Naive thymus-derived CD4-positive, alpha-beta T cell (primary cell): ENCODE measurements around the gene MRPS2. TPM values are rescaled to one million over a fixed set of nuclear protein-coding genes. Genes with fewer than 3 reads are reported as not detected.
A peak's percentile ranks its signal among the peaks of the same experiment; 100 is the strongest.

ENCODE experiments used
- ATAC-seq: fragments of 150-1000 bp; cut with Tn5 transposase; 2 replicates; pipeline ENCODE4 v1.10.0; 2021; ENCODE audit warnings: mild to moderate bottlenecking, moderate library complexity
- CTCF ChIA-PET: fragments of 350-600 bp; sonication (Branson Sonifier 250); formaldehyde crosslinking; loops from one replicate; lab custom pipeline; 2021; ENCODE audit warnings: antibody characterized with exemption; lab: Charles Lee
- POLR2A ChIA-PET: fragments of 350-600 bp; sonication (Branson Sonifier 250); formaldehyde crosslinking; loops from one replicate; lab custom pipeline; 2021; ENCODE audit warnings: antibody characterized with exemption, inconsistent platforms; lab: Charles Lee
- DNase-seq, 9 donors: peaks; one replicate each; pipeline versions ENCODE4 v3.0.0 to v3.0.0-alpha.2; 2020 to 2022; ENCODE audit warnings: mixed read lengths in 1 of 9
- H3K27ac ChIP-seq: one replicate; pipeline ENCODE4 v1.7.0; 2013; ENCODE audit warnings: mild to moderate bottlenecking, low read depth, low read length, moderate library complexity
- H3K27me3 ChIP-seq, 2 donors: one replicate each; pipeline ENCODE4 v1.7.0; 2013; ENCODE audit warnings: low read length in 2 of 2, mild to moderate bottlenecking in 2 of 2, moderate library complexity in 2 of 2; ENCODE audit not compliant: control insufficient read depth in 2 of 2, insufficient read depth in 2 of 2
- H3K36me3 ChIP-seq, 3 experiments: 1 replicate in 2 of 3; 2 replicates in 1 of 3; pipeline ENCODE4 v1.7.0; 2013; ENCODE audit warnings: low read length in 3 of 3, mild to moderate bottlenecking in 3 of 3, moderate library complexity in 1 of 3; ENCODE audit not compliant: insufficient read depth in 3 of 3, control insufficient read depth in 2 of 3
- H3K4me1 ChIP-seq, 2 donors: one replicate each; pipeline ENCODE4 v1.7.0; 2013; ENCODE audit warnings: low read length in 2 of 2, mild to moderate bottlenecking in 2 of 2, moderate library complexity in 1 of 2; ENCODE audit not compliant: control insufficient read depth in 2 of 2, insufficient read depth in 2 of 2
- H3K4me3 ChIP-seq: 2 replicates; pipeline ENCODE4 v1.7.0; 2013; ENCODE audit warnings: mild to moderate bottlenecking, low read length
- H3K9me3 ChIP-seq, 3 experiments: 1 replicate in 2 of 3; 2 replicates in 1 of 3; pipeline ENCODE4 v1.7.0; 2013; ENCODE audit warnings: low read length in 3 of 3; ENCODE audit not compliant: control insufficient read depth in 2 of 3
- H3K27ac Mint-ChIP-seq, 9 donors: one replicate each; pipeline ENCODE4 v1.8.0; 2020 to 2022; ENCODE audit warnings: mixed read lengths in 9 of 9, mild to moderate bottlenecking in 8 of 9, moderate library complexity in 5 of 9, inconsistent platforms in 2 of 9
- H3K27me3 Mint-ChIP-seq, 5 donors: one replicate each; pipeline ENCODE4 v1.8.0; 2021 to 2022; ENCODE audit warnings: mixed read lengths in 5 of 5, mild to moderate bottlenecking in 1 of 5
- H3K36me3 Mint-ChIP-seq, 5 donors: one replicate each; pipeline ENCODE4 v1.8.0; 2020 to 2022; ENCODE audit warnings: mixed read lengths in 5 of 5, mild to moderate bottlenecking in 3 of 5, inconsistent platforms in 1 of 5
- H3K4me1 Mint-ChIP-seq, 7 donors: one replicate each; pipeline ENCODE4 v1.8.0; 2020 to 2022; ENCODE audit warnings: mixed read lengths in 7 of 7, mild to moderate bottlenecking in 3 of 7, inconsistent platforms in 1 of 7
- H3K4me3 Mint-ChIP-seq, 10 donors: one replicate each; pipeline ENCODE4 v1.8.0; 2020 to 2022; ENCODE audit warnings: mild to moderate bottlenecking in 10 of 10, mixed read lengths in 10 of 10, moderate library complexity in 6 of 10, inconsistent platforms in 2 of 10
- H3K9me3 Mint-ChIP-seq, 11 donors: one replicate each; pipeline ENCODE4 v1.8.0; 2020 to 2022; ENCODE audit warnings: mixed read lengths in 11 of 11, mild to moderate bottlenecking in 4 of 11, inconsistent platforms in 1 of 11, moderate library complexity in 1 of 11
- intact Hi-C, 2 donors: fragments of 100-400 bp; cut with micrococcal nuclease; formaldehyde crosslinking; loops; one replicate each; pipeline ENCODE4 v1.15.1; 2023
- polyA plus RNA-seq, 2 donors: library from polyadenylated mRNA; unstranded; fragments of 300-500 nt; fragmentation: Illumina TruSeq; gene quantifications; one replicate each; pipeline ENCODE4 v1.2.3, GENCODE V29; 2021
- total RNA-seq, 6 experiments: library from RNA in 5 of 6; stranded (reverse) in 5 of 6; gene quantifications; 1 replicate in 5 of 6; 2 replicates in 1 of 6; pipeline ENCODE4 v1.2.3 and lab custom pipeline; 2021 to 2026

Gene MRPS2
- total and polyA plus RNA-seq, 7 experiments from 2014 or later = 19.4 to 66.1 (median 28.8) TPM

DNA sequence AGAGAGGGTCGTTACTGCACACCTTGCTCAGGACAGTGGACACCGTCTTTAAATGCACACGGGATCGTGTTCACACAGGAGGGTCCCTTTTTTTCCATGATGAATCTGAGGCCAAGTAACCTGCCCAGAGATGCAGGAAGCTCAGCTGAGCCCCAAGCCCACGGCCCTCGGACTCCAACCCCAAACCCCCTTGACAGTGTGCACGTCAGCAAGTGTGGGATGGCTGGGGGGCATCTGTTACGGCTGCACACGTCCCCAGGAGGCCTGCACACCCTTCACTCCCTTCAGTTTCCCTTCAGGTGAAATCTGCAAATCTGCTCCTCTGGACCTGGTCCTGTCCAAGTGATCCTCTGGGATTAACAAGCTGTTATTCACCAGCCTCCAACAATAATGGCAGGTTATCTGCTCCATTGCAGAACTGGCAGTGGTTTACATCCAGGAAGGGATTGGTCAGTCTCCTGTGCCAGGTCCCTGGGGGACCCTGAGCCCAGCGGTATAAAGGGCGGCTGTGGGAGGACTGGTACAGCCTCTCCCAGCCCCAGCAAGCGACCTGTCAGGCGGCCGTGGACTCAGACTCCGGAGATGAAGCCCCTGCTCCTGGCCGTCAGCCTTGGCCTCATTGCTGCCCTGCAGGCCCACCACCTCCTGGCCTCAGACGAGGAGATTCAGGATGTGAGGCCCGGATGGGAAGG is 20.6 kb downstream of the MRPS2 start, which contains the start of gene LCN1:
LCN1 (plus strand) TSS at position 525 of the 692 bp plus-strand sequence; CDS start at position 583, 58 bp downstream.
- CTCF ChIA-PET = no interaction called here
- Histone ChIP-seq H3K36me3 (no peaks in the 10 kb centered on the region), H3K4me1 (no peaks in the 10 kb centered on the region), H3K9me3 (no peaks in the 10 kb centered on the region), H3K27ac (no peak within 1 kb of the TSS), H3K4me3 (no peak within 1 kb of the TSS), H3K27me3 (no peaks in the 10 kb centered on the region)
- POLR2A ChIA-PET = no interaction called here
- ATAC-seq (no peak), DNase-seq (no peak)
- Mint-ChIP-seq H3K27me3 (peaks cover 0 to 18% (median 10%) of the 10 kb centered on the region in 5 donors), H3K4me1 (peaks cover 0 to 3% (median 0%) of the 10 kb centered on the region in 7 donors), H3K4me3 (no peak within 1 kb of the TSS), H3K36me3 (no peaks in the 10 kb centered on the region), H3K27ac (peak within 1 kb of the TSS in 1 of 9 donors; percentile 23), H3K9me3 (no peaks in the 10 kb centered on the region)
- intact Hi-C loops = no loop called here

DNA sequence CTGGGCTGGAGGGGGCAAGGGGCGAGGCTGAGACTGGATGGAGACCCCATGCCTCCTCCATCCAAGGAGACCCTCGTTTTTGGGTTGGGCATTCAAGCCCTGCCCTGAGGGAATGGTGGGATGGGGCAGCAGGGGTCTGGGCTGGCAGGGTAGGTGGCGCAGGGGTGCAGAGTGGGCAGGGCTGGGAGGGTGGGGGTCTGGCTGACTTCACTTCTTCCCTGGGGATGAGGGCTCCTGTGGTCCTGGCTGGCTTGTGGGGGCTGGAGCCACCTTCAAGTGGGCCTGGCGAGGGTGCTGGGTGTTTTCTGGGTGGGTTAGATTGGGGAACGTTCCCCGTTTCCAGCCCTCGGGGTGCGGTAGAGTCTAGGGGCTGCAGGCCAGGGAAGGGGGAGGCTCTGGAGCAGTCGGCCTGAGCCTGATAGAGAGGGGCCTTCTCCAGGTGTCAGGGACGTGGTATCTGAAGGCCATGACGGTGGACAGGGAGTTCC is 21.2 kb downstream of the MRPS2 start:
- Mint-ChIP-seq H3K27ac (no peak overlapping the region), H3K9me3 (no peaks in the 10 kb centered on the region), H3K36me3 (no peaks in the 10 kb centered on the region), H3K4me1 (no peaks in the 10 kb centered on the region), H3K4me3 (no peak overlapping the region), H3K27me3 (peaks cover 0 to 18% (median 10%) of the 10 kb centered on the region in 5 donors)
- H3K4me3 ChIP-seq = no peak overlapping the region
- ATAC-seq (no peak), DNase-seq (no peak)
- no peaks in the 10 kb centered on the region for H3K4me1 ChIP-seq
- H3K9me3 ChIP-seq = no peaks in the 10 kb centered on the region
- ChIA-PET CTCF (no interaction called here), POLR2A (no interaction called here)
- H3K27me3 ChIP-seq = no peaks in the 10 kb centered on the region
- H3K27ac ChIP-seq = no peak overlapping the region
- H3K36me3 ChIP-seq = no peaks in the 10 kb centered on the region
- intact Hi-C loops = no loop called here

DNA sequence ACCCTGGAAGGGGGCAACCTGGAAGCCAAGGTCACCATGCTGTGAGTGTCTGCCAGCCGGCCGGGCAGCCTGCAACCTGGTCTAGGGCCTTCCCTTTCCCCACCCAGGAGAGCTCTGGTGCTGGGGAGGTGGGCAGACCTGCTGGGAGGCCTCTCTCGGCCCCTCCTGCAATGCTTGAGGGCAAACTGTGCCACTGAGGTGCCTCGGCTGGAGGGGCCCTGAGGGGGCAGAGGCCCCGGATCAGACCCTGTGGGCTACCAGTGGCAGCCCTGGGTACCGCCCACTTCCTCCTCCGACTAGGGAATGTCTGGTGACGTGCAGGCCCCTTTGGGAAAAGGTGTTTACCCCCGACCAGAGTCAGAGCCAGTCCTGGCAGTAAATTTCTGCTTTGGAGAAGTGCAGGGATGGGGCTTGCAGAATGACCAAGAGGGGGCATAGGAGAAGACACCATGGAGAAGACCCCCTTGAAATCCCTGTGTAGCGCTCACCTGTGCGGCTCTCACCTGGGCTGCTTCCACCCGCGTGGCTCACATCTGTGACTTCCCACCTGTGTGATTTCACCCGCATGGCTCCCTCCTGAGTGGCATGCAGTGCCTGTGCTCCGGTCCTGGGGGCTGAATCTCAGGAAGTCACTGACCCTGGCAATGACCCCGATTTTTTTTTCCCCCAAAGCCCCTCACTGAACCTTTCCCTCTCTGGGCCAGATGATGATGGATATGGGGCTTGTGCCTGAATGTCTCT is 21.8 kb downstream of the MRPS2 start:
- Histone ChIP-seq H3K27me3 (no peaks in the 10 kb centered on the region), H3K36me3 (no peaks in the 10 kb centered on the region), H3K4me3 (no peak overlapping the region), H3K9me3 (no peaks in the 10 kb centered on the region), H3K27ac (no peak overlapping the region), H3K4me1 (no peaks in the 10 kb centered on the region)
- ChIA-PET POLR2A (interaction anchor here (0.7 kb wide), 1 partner anchor 87 kb away, joined by 3 read pairs; no protein-coding TSS in a partner anchor), CTCF (no interaction called here)
- Mint-ChIP-seq H3K27ac (no peak overlapping the region), H3K36me3 (no peaks in the 10 kb centered on the region), H3K27me3 (peaks cover 0 to 17% (median 10%) of the 10 kb centered on the region in 5 donors), H3K4me3 (no peak overlapping the region), H3K9me3 (no peaks in the 10 kb centered on the region), H3K4me1 (no peaks in the 10 kb centered on the region)
- ATAC-seq (no peak), DNase-seq (no peak)
- intact Hi-C loops = no loop called here

DNA sequence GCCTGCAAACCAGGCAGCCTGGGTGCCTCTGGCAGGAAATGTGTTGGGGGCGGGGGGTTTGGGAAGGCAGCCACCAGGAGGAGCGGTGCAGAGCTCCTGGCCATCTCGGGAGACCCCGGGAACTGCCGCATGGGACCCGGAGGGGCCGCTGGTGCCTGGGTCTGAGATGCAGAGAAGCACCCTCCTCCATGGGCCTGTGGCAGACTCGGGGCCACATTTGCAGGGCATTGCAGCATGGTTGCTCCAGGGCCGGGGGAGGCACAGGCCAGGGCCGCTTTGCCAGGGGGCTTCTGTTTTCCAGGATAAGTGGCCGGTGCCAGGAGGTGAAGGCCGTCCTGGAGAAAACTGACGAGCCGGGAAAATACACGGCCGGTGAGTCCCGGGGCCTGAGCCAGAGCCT is 22.4 kb downstream of the MRPS2 start:
- Mint-ChIP-seq H3K27ac (no peak overlapping the region), H3K36me3 (no peaks in the 10 kb centered on the region), H3K4me3 (no peak overlapping the region), H3K4me1 (no peaks in the 10 kb centered on the region), H3K27me3 (peaks cover 0 to 11% (median 10%) of the 10 kb centered on the region in 5 donors), H3K9me3 (no peaks in the 10 kb centered on the region)
- POLR2A ChIA-PET = interaction anchor here (0.7 kb wide), 1 partner anchor 87 kb away, joined by 3 read pairs; no protein-coding TSS in a partner anchor
- Histone ChIP-seq H3K4me3 (no peak overlapping the region), H3K36me3 (no peaks in the 10 kb centered on the region), H3K4me1 (no peaks in the 10 kb centered on the region), H3K27me3 (no peaks in the 10 kb centered on the region), H3K27ac (no peak overlapping the region), H3K9me3 (no peaks in the 10 kb centered on the region)
- CTCF ChIA-PET = no interaction called here
- ATAC-seq = no peak
- intact Hi-C loops = no loop called here
- DNase-seq = no peak

GRCh38 chr9:135523521-135524129 is 23.1 kb downstream of the MRPS2 start:
- Histone ChIP-seq H3K9me3 (no peaks in the 10 kb centered on the region), H3K4me1 (no peaks in the 10 kb centered on the region), H3K27me3 (no peaks in the 10 kb centered on the region), H3K4me3 (no peak overlapping the region), H3K27ac (no peak overlapping the region), H3K36me3 (no peaks in the 10 kb centered on the region)
- POLR2A ChIA-PET = no interaction called here
- H3K36me3 Mint-ChIP-seq = no peaks in the 10 kb centered on the region
- no peaks in the 10 kb centered on the region for H3K9me3 Mint-ChIP-seq
- H3K27me3 Mint-ChIP-seq = peaks cover 0 to 11% (median 5%) of the 10 kb centered on the region in 5 donors
- no peak overlapping the region for H3K4me3 Mint-ChIP-seq
- no peak for DNase-seq
- ATAC-seq = no peak
- no peak overlapping the region for H3K27ac Mint-ChIP-seq
- peaks cover 0 to under 1% (median 0%) of the 10 kb centered on the region in 7 donors for H3K4me1 Mint-ChIP-seq
- CTCF ChIA-PET = no interaction called here
- intact Hi-C loops = no loop called here

GRCh38 chr9:135524130-135524861 is 23.8 kb downstream of the MRPS2 start:
- H3K4me3 ChIP-seq = no peak overlapping the region
- no peak overlapping the region for H3K27ac Mint-ChIP-seq
- no peaks in the 10 kb centered on the region for H3K36me3 ChIP-seq
- H3K27me3 Mint-ChIP-seq = peaks cover 0 to 10% (median 2%) of the 10 kb centered on the region in 5 donors
- peaks cover 0 to 2% (median 0%) of the 10 kb centered on the region in 7 donors for H3K4me1 Mint-ChIP-seq
- H3K36me3 Mint-ChIP-seq = no peaks in the 10 kb centered on the region
- no peak overlapping the region for H3K4me3 Mint-ChIP-seq
- no peak for DNase-seq
- H3K27ac ChIP-seq = no peak overlapping the region
- no peak for ATAC-seq
- H3K27me3 ChIP-seq = no peaks in the 10 kb centered on the region
- H3K9me3 Mint-ChIP-seq = no peaks in the 10 kb centered on the region
- no peaks in the 10 kb centered on the region for H3K4me1 ChIP-seq
- no peaks in the 10 kb centered on the region for H3K9me3 ChIP-seq
- POLR2A ChIA-PET = no interaction called here
- CTCF ChIA-PET = no interaction called here
- intact Hi-C loops = no loop called here
